K562 (cell line): ENCODE results near the gene FAM53B. TPM values are rescaled to one million over a fixed set of nuclear protein-coding genes. Genes with fewer than 3 reads are reported as not detected.
A peak's percentile ranks its signal among the peaks of the same experiment; 100 is the strongest.

Experiments
- BHLHE40 ChIP-seq: IDR thresholded peaks from 2 replicates; pipeline ENCODE4 v1.6.1; 2011; ENCODE audit warnings: low read length, improper control_type of control experiment
- CTCF ChIP-seq, 3 experiments: IDR thresholded peaks in 2 of 3; conservative IDR thresholded peaks in 1 of 3; 2 replicates each; pipeline ENCODE4 v1.5.1; 2011 to 2012; ENCODE audit warnings: low read length in 3 of 3, mild to moderate bottlenecking in 3 of 3, control low read depth in 2 of 3, improper control_type of control experiment in 1 of 3, inconsistent platforms in 1 of 3, low read depth in 1 of 3, mixed read lengths in 1 of 3, moderate library complexity in 1 of 3; ENCODE audit not compliant: insufficient read depth in 2 of 3
- NR2F6 ChIP-seq: fragments of 450-650 bp; formaldehyde crosslinking; IDR thresholded peaks from 2 replicates; pipeline ENCODE4 v1.4.0; 2020; ENCODE audit warnings: mild to moderate bottlenecking
- RAD51 ChIP-seq: fragments of 450-650 bp; IDR thresholded peaks from 2 replicates; pipeline ENCODE4 v1.7.1; 2016; ENCODE audit warnings: low read depth, mild to moderate bottlenecking, borderline replicate concordance
- RFX1 ChIP-seq: fragments of 450-650 bp; IDR thresholded peaks from 2 replicates; pipeline ENCODE4 v1.6.1; 2016; ENCODE audit warnings: mild to moderate bottlenecking, moderate library complexity
- RFX5 ChIP-seq: IDR thresholded peaks from 2 replicates; pipeline ENCODE4 v1.6.1; 2011; ENCODE audit warnings: low read depth, mild to moderate bottlenecking, improper control_type of control experiment, low read length
- SIN3A ChIP-seq, 2 experiments: fragments of 150-350 bp in 1 of 2; IDR thresholded peaks; 2 replicates each; pipeline ENCODE4 v1.6.1; 2011 to 2016; ENCODE audit warnings: borderline replicate concordance in 2 of 2, low read depth in 2 of 2, low read length in 2 of 2, mild to moderate bottlenecking in 2 of 2, moderate library complexity in 2 of 2; ENCODE audit not compliant: control insufficient read depth in 1 of 2
- SMARCB1 ChIP-seq: IDR thresholded peaks from 2 replicates; pipeline ENCODE4 v1.6.1; 2011; ENCODE audit warnings: improper control_type of control experiment, low read depth; ENCODE audit not compliant: insufficient read length
- TFAP4 ChIP-seq: sonication (generic); formaldehyde crosslinking; IDR thresholded peaks from 2 replicates; pipeline ENCODE4 v1.8.0; 2022; ENCODE audit warnings: missing genetic modification reagents, mild to moderate bottlenecking, moderate library complexity, borderline replicate concordance
- ZBTB8A ChIP-seq: fragments of 450-650 bp; IDR thresholded peaks from 2 replicates; pipeline ENCODE4 v1.6.1; 2018; ENCODE audit warnings: mild to moderate bottlenecking, moderate library complexity; ENCODE audit not compliant: partially characterized antibody
- ZFP1 ChIP-seq: fragments of 450-650 bp; formaldehyde crosslinking; IDR thresholded peaks from 2 replicates; pipeline ENCODE4 v1.4.0; 2020; ENCODE audit warnings: mild to moderate bottlenecking, mixed read lengths
- ZKSCAN8 ChIP-seq: fragments of 200-800 bp; sonication (Bioruptor generic); IDR thresholded peaks from 2 replicates; pipeline ENCODE4 v1.6.1; 2016; ENCODE audit warnings: missing genetic modification characterization, missing compliant biosample characterization
- ZNF165 ChIP-seq: fragments of 250-450 bp; sonication (Bioruptor Pico); IDR thresholded peaks from 2 replicates; pipeline ENCODE4 v1.4.0; 2020; ENCODE audit warnings: borderline replicate concordance
- ZNF717 ChIP-seq: fragments of 250-450 bp; sonication (Bioruptor Pico); IDR thresholded peaks from 2 replicates; pipeline ENCODE4 v1.5.0; 2021
- ZNF830 ChIP-seq: fragments of 250-450 bp; sonication (Bioruptor Pico); IDR thresholded peaks from 2 replicates; pipeline ENCODE4 v1.5.0; 2021; ENCODE audit warnings: mild to moderate bottlenecking
- polyA plus RNA-seq, 8 experiments: library from polyadenylated mRNA; depleted of rRNA in 4 of 8; stranded (reverse) in 5 of 8; unstranded in 3 of 8; fragments of >200 nt; fragmentation: Nextera tagmentation in 2 of 8; fragmentation: Illumina TruSeq in 1 of 8; extraction: Ambion mirVana in 2 of 8; extraction: Trizol in 1 of 8; gene quantifications; 2 replicates each; pipeline versions ENCODE4 v1.2.1 to v1.2.3, GENCODE V29; 2011 to 2014; ENCODE audit warnings: inconsistent platforms in 1 of 8, missing spikeins in 1 of 8
- total RNA-seq, 7 experiments: library from RNA; depleted of rRNA in 6 of 7; stranded (reverse); fragments of >200 nt in 6 of 7; fragmentation: Illumina TruSeq in 2 of 7; extraction: Trizol in 2 of 7; gene quantifications; 2 replicates each; pipeline versions ENCODE4 v1.2.1 to v1.2.3, GENCODE V29; 2011 to 2021; ENCODE audit warnings: low replicate concordance in 1 of 7
- TF ChIP-seq, protein P1 (sequence below): fragments of 250-450 bp; sonication (Bioruptor Pico); IDR thresholded peaks from 2 replicates; pipeline ENCODE4 v1.9.0; 2021; ENCODE audit warnings: mild to moderate bottlenecking, inconsistent platforms
- TF ChIP-seq, protein P2 (sequence below): IDR thresholded peaks from 2 replicates; pipeline ENCODE4 v1.6.1; 2011; ENCODE audit warnings: borderline replicate concordance, low read depth, mild to moderate bottlenecking, moderate library complexity, low read length; ENCODE audit not compliant: insufficient read depth, poor library complexity, severe bottlenecking

The FAM53B gene
- total and polyA plus RNA-seq, 9 of the 15 experiments (the other 6 are each of a cell fraction or from before 2014, with no cell fraction given) = 0.03 to 16.5 (median 5.0) TPM

DNA sequence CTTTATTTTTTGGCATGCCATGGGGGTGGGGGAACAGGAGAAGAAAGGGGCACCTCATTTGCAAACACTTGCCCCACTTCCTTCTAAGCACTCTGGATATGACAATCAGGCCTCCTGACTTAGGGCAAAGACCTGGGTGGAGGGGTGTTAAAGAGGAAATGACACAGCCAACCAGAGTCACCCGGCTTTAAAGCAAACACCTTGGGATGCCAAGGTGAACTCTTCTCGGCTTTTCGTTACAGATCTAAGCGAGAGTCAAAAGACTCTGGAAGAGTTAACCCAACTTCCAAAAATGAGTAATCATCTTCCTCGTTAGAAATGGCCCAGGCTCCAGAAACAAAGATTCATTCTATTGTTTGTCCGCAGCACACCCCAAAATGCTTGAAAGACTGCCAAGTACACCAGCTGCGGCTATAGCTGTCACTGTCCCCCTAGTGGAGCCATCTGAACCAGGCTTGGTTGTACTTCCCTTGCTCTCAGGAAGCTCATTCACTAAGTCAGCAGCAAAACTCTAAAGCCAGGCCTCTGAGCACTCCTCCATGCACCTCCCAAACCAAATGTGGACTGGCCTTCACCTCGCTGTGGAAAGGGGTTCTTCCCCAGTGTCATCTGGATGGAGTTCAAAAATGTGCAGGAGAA, 24.8 kb downstream of the FAM53B start (continued):
- TF ChIP-seq RFX1 (no peak), ZFP1 (CRISPR knock-in tag) (no peak), SMARCB1 (no peak), NR2F6 (no peak), RFX5 (no peak), BHLHE40 (no peak), CTCF (IDR thresholded peaks at IDR 0.05 in 2 of 3, conservative IDR thresholded peaks at IDR 0.05 in 1 of 3; ENCODE audit: insufficient read depth in 2 of 3, low read depth in 1 of 3, low read length in 3 of 3) (peak; percentile 25 to 45 (median 41); a peak in 4 of 6 replicates), ZNF165 (CRISPR knock-in tag) (no peak), ZKSCAN8 (0 out of 2 replicates have a peak, but pooled peaks have one; percentile 5), ZNF717 (no peak), RAD51 (no peak), ZBTB8A (no peak), TFAP4 (CRISPR knock-in tag) (peak; percentile 86), ZNF830 (CRISPR knock-in tag) (no peak), SIN3A (IDR thresholded peaks at IDR 0.05; ENCODE audit: borderline replicate concordance in 2 of 2, control insufficient read depth in 1 of 2, low read depth in 2 of 2, low read length in 2 of 2) (peak in 1 of 2 experiments; percentile 27; a peak in 2 of 4 replicates)
- TF ChIP-seq, protein P1, sequence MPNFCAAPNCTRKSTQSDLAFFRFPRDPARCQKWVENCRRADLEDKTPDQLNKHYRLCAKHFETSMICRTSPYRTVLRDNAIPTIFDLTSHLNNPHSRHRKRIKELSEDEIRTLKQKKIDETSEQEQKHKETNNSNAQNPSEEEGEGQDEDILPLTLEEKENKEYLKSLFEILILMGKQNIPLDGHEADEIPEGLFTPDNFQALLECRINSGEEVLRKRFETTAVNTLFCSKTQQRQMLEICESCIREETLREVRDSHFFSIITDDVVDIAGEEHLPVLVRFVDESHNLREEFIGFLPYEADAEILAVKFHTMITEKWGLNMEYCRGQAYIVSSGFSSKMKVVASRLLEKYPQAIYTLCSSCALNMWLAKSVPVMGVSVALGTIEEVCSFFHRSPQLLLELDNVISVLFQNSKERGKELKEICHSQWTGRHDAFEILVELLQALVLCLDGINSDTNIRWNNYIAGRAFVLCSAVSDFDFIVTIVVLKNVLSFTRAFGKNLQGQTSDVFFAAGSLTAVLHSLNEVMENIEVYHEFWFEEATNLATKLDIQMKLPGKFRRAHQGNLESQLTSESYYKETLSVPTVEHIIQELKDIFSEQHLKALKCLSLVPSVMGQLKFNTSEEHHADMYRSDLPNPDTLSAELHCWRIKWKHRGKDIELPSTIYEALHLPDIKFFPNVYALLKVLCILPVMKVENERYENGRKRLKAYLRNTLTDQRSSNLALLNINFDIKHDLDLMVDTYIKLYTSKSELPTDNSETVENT = no peak
- TF ChIP-seq, protein P2, sequence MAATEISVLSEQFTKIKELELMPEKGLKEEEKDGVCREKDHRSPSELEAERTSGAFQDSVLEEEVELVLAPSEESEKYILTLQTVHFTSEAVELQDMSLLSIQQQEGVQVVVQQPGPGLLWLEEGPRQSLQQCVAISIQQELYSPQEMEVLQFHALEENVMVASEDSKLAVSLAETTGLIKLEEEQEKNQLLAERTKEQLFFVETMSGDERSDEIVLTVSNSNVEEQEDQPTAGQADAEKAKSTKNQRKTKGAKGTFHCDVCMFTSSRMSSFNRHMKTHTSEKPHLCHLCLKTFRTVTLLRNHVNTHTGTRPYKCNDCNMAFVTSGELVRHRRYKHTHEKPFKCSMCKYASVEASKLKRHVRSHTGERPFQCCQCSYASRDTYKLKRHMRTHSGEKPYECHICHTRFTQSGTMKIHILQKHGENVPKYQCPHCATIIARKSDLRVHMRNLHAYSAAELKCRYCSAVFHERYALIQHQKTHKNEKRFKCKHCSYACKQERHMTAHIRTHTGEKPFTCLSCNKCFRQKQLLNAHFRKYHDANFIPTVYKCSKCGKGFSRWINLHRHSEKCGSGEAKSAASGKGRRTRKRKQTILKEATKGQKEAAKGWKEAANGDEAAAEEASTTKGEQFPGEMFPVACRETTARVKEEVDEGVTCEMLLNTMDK = peak; percentile 70
